Heart left ventricle (tissue), 13 donors: Measurements from ENCODE around the gene NEK10.
"Not testable (repeated sequence)": the region's sequence is repeated elsewhere in the genome, so short reads cannot be mapped to it uniquely, and the experiment has no call there.

Source experiments
- CTCF ChIP-seq, 12 donors: fragments of 200-600 bp; sonication (generic) in 4 of 12; IDR thresholded peaks; one replicate each; pipeline versions ENCODE4 v1.5.0 to v1.8.0; 2018 to 2022; ENCODE audit warnings: antibody characterized with exemption in 12 of 12, mild to moderate bottlenecking in 5 of 12
- POLR2A ChIP-seq, 2 donors: fragments of 450-650 bp; IDR thresholded peaks; one replicate each; pipeline ENCODE4 v1.6.1; 2017; ENCODE audit warnings: antibody characterized with exemption in 2 of 2, mild to moderate bottlenecking in 2 of 2, moderate library complexity in 2 of 2
- donor health status: ischemic (EF 13 %, LVEDD 7.1; RV severe dilation, severe dysfunction).
- donor health status: DM: no; HTN: yes; CAD: no.
- donor health status: DM: no; HTN: no; CAD: no.
- donor health status: ischemic (EF 25% LVEDD 6.9; RV normal size, moderate dysfunction).
- donor health status: ischemic (EF 25% LVEDD 5.7; RV mildly dilated, moderate dysfunction).
- donor health status: ischemic (EF 35%, LVEDD 5.7; RV mildly dilated, moderate dysfunction).
- donor health status: nonischemic (EF 11% LVEDD 7.7; RV severe dilation, severe dysfunction).
- donor health status: DM: yes; HTN: yes; CAD: no.
- donor health status: PGD.
- donor health status: ischemic (EF 29% LVEDD 5.4; RV normal size, mild dysfunction).
- donor health status: nonischemic (EF 23%, LVEDD 6.1; RV moderate dilation, normal function).

DNA sequence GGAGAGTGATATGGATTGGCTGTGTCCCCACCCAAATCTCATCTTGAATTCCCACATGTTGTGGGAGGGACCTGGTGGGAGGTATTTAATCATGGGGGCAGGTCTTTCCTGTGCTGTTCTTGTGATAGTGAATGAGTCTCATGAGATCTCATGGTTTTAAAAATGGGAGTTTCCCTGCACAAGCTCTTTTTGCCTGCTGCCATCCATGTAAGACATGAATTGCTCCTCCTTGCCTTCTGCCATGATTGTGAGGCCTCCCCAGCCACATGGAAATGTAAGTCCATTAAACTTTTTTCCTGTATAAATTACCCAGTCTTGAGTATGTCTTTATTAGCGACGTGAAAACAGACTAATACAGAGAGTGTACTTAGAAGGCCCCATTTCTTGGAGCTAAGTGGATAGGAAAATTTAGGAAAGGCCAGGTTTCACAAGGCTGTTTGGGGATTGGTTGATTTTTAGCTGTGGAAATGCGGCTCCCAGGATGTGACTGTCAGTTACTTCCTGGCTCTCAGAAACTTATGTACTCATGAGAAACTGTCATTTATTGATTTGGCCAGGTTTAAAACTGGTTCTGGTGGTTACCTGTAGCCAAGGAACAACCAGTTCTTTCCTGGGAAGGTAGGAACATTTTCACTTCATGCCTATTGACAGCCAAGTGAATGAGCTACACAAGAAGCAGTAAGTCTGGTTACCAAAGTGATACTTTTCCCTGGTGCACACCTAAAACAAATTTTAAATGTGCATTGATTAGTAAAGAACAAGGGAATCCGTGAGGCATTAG is 40.0 kb downstream of the NEK10 start:
- TF ChIP-seq CTCF, POLR2A (IDR thresholded peaks at IDR 0.05): not testable (repeated sequence)
